NCI-H2227 (cell line): Measurements from ENCODE around the gene MVK.

Experiments
- DNase-seq: peaks from one replicate; lab custom pipeline; 2025; ENCODE audit not compliant: unreplicated experiment; lab: John Stamatoyannopoulos, UW

The MVK gene

DNA sequence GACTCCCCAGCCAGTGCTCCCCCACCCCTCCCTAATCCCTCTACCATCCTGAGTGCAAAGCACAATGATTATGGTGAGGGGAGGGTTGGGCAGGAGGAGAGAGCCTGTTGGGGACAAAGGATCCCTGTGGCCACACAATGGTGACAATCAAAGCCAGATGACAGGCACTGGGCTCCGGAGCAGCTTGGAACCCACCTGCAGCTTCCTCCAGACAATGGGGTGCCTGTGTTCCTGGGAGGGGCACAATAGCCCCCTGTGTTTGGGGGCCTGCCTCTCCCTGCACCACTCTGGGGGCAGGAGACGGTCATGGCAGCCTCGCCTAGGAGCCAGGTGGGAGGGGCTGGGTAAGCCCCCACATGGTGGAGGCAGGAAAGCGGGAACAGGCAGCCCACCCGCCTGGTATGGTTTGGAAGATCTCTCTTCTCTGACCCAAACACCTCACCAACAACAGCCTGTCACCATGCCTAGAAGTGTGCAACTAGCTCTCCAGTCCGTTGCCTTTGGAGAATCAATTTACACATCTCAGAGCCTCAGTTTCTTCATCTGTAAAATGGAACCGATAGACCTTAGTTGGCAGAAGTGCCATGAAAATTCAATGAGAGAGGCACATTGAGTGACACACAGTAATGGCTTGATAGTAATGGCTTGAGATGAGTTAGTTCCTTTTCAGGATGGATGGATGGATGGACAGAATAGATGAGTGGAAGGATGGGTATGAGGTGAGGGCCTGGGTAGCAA, 53.0 kb downstream of the MVK start:
- no peak for DNase-seq

DNA sequence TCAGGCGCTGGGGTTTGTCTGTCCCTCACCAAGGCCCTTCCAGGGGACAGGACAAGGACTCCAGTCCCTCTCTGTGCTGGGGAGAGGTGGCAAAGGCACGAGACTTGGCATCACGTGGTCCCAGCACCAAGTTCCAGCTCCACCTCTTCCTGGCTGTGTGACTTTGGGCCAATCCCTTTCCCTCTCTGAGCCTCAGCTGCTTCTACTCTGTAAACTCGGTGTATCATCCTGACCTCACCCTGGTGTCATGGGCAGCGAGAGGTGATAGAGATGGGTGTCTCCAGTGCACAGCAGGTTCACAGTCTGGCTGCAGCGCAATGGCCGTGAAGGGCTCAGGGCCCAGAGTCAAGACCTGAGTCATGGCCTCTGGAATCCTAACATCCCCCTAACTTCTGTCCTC, 54.0 kb downstream of the MVK start:
- no peak for DNase-seq

DNA sequence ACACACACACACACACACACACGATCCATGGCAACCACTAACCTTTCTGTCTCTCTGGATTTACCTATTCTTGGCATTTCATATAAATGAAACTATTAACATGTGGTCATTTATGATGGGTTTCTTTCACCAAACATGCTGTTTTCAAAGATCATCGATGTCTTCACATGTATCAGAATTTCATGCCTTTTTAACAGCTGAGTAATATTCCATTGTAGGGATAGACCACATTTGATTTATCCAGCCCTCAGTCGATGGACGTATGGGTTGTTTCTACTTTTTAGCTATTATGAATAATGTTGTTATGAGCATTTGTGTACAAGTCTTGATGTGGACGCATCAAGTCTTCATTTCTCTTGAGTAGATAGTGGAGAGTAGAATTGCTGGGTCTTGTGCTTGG, 56.5 kb downstream of the MVK start:
- no peak for DNase-seq

DNA sequence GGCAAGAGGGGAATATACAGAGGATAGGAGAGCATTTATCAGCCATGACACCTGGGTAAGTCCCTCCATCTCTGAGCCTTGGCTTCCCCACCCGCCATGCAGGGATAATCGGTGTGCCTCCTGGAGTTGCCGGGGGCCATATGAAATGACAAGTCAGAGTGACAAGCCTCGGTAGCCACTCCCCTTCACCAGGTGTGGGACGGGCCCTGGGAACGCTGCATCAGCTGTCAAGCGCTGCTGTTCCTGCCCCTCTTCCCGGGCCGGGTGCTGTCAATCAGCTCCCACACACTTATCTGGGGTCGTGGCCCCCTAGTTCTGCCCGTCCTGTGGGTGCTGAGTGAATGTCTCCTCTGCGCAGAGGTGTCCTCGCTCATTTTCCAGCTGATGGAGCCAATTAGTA, 57.2 kb downstream of the MVK start:
- peak; percentile 33 for DNase-seq

DNA sequence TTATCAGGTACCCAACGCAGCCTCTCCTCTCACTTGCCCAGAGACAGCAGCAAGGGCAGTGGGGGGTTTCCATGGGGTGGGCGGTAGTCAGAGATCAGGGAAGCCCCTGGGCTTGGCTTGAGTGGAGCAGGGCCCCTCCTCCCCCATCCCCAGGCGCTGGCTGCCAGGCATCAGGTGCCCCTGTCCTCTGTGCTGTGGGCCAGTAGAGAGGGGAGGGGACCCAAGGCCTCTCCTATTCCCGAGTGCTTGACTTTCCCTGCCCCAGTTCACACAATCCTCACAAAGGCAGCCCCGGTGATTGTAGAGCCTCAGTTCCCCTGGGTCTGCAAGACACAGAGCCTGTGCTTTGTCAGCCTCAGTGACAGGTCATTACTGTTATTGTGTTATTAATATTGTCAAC, 57.7 kb downstream of the MVK start:
- DNase-seq: peak; percentile 33

DNA sequence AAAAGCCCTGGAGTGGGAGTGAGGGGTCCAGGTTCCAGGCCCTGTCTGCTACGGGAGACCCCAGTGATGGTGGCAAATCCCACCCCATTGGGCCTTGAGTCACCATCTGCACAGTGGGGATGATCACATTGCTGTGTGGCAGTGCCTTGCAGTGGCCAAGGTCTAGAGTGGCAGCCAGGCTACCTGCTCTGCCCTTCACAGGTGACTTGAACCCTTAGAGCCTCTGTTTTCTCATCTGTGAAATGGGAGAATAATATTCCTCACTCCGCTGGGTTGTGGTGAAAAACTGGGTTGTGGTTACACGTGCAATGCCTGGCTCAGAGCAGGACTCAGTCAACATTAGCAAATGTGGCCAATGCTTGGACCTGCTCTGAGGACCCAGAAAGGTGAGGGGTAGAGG, 58.2 kb downstream of the MVK start:
- no peak for DNase-seq

DNA sequence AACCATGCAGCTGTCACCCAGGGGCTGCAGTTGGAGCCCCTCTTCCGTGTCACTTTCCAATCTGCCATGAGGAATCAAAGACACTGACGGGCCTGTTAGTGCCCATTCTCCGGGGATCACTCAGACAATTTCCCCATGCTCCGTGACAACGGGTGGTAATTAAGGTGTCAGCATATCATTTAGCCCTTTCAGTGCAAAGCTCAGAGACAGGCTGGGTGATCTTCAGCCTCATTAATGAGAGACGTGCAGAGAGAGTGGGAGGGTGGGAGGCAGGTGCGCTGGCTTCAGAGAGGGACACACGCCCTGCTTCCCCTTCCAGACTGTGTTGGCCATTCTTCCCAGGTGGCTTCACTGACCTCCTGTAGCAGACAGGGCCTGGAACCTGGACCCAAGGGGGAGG, 58.7 kb downstream of the MVK start:
- peak; percentile 38 for DNase-seq

DNA sequence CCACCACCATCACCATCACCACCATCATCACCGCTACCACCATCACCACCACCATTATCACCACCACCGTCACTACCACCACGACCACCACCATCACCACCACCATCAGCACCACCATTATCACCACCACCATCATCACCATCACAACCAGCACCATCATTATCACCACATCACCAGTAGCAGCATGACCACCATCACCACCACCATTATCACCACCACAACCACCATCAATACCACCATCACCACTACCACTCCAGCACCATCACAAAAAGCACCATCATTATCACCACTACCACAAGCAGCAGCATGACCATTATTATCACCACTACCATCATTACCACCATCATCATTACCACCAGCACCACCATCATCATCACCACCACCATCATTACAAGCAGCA, 62.1 kb downstream of the MVK start:
- DNase-seq: no peak

DNA sequence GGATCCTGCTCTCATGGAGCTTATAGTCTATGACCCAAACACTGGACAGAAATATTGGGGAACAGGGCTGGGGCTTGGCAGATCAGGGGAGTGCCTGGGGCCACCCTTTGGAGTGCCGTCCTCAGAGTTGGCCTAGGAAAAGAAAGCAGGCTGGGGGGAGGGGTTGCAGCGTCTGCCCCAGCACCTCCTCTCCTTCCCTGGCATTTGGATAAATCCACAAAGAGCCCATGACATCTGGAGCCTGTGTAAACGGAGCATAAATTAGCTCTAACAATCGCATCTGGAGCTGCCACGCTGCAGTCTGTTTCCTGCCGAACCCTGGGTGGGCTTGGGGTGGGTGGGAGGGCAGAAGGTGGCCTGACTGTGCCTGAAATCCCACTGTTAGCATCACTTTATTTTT, 63.8 kb downstream of the MVK start:
- peak; percentile 45 for DNase-seq

DNA sequence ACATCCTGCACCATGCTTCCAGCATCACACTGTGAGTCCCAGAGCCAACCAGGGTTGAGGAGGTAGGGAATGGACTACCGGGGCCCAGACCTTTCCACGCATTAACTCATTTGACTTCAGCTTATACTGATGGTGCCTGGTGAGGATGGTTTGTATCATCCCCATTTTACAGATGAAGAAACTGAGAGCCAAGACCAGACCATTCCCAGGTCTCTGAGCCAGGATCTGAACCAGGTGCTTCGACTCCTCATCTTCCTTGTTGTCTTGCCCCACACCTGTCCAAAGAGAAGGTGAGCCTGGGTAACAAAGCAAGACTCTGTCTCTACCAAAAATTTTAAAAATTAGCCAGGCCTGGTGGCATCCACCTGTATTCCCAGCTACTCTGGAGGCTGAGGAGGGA, 64.4 kb downstream of the MVK start:
- DNase-seq: no peak

DNA sequence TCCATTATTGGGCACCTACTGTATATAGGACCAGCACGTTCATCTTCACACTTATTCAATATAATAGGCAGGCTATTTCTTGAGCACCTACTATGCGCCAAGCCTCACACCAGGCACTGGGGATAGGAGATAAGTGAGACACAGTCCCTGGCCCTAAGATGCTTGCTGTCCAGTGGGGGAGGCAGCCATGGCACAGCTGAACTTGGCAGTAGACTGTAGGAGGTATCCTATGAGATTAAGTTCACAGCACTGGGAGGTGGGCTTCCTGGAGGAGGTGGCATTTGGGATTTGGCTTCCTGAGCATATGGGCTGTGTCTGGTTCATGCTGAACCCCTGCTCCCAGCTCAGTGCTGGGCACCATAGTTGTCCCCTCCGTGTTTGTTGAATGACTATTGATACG, 65.1 kb downstream of the MVK start:
- DNase-seq: no peak

DNA sequence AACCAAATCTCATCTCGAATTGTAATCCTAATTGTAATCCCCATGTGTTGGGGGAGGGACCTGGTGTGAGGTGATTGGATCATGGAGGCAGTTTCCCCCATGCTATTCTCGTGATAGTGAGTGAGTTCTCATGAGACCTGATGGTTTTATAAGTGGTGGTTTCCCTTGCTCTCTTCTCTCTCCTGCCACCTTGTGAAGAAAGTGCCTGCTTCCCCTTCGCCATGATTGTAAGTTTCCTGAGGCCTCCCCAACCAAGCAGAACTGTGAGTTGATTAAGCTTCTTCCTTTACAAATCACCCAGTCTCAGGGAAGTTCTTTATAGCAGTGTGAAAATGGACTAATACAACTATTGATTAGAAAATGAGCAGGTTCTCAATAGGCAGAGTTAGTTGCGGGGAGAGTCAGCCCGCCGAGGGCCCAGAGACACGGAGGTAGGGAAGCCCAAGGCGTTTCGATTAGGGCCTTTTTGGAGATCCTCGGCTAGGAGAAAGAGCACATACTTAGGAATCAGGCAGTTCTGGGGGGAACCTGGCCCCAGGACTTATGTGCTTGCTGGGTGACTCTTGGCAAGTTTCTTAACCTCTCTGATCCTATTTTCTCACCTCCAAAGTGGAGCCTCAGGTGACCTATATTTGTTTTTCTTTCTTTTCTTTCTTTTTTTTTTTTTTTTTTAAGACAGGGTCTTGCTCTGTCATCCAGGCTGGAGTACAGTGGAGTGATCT, 65.7 kb downstream of the MVK start:
- no peak for DNase-seq

DNA sequence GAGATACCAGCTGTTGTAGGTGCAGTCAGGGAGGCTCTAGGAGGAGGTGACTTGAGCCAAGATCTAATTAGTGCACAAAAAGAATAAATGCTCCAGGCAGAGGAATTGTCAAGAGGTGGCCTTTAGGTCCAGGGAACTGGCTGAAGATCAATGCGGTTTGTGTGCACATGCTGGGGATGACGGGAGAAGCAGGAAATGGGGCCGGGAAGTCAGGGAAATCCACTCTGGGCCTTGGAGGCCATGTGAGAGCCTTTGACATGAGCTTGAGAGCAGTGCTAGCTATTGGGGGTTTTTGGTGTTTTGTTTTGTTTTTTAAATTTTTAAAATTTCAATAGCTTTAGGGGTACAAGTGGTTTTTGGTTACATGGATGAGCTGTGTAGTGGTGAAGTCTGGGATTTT, 67.4 kb downstream of the MVK start:
- no peak for DNase-seq

DNA sequence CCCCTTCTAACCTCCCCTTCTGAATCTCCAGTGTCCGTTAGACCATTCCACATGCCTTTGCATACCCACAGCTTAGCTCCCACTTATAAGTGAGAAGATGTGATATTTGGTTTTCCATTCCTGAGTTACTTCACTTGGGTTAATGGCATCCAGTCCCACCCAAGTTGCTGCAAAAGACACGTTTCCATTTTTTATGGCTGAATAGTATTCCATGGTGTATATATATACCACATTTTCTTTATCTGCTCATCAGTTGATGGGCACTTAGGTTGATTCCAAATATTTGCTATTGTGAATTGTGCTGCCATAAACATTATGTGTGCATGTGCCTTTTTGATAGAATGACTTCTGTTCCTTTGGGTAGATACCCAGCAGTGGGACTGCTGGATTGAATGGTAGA, 67.8 kb downstream of the MVK start:
- no peak for DNase-seq

DNA sequence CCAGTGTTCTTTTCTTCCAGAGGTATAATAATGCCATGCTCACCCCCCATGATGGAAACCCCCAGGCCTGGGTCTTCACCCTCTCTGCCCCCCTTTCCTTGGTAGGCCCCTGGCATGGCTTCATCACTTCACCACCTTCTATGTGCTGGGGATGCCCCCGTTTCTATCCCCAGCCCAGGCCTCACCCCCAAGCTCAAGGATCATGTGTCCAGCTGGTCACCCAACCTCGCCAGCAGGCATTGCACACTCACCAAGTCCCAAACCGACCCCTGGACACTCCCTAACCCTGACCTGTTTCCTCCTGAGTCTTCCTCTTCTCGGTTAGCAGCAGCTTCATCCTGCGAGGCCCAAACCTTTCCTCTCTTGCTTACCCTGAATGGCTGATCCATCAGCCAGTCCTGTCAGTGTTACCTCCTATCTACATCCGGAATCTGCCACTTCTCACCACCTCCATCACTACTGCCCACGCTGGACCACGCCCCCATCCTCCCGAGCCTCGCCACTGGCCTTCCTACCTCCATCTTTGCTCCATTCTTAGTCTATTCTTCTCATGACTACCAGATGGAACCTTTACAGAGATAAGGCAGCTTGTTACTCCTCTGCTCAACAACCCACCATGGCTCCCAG, 69.0 kb downstream of the MVK start:
- no peak for DNase-seq

DNA sequence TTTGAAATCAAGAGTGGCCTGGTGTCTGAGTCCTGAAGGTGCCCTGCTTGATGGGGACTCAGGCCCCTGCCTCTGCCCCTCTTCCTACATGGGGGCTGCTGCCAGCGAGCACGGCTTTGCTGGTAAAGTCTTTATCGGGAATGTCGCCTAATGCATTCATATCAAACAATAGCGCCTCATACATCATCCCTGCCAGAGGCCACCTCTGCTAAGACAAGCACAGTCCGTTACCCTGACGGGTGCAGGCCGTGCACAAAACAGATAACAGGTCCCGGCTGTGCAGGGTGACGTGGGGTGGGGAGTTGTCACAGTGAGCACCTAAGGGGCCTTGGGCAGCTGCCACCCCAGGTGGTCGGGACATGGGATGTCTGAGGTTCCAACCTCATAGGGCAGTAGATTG, 71.6 kb downstream of the MVK start:
- no peak for DNase-seq

DNA sequence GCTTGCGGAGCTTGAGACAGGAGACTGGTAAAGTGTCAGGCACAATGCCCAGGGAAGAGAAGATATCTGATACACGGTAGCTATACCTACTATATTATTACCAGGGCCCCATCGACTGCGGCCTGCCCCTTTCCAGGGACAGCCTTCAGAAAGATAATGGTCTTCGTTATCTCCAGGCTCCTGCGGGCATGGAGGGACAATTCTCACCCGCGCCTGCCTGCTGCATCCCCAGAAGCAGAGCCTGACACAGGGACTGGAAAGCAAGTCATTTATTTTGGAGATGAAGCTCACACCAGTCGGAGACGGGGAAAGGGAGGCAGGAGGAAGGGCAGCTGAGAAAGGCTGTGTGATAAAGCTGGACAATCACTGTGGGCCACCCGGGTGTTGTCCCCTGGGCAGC, 72.1 kb downstream of the MVK start:
- peak; percentile 22 for DNase-seq
